ENCODE results near the gene PTGR3.

GRCh38 chr18:75238100-75238499 is 29.2 kb upstream of the PTGR3 start:
- TF ChIP-seq CTCF (IDR thresholded peaks at IDR 0.05 in 8 of 11, conservative IDR thresholded peaks at IDR 0.05 in 3 of 11) (no peak), POLR2A (IDR thresholded peaks at IDR 0.05) (no peak), POLR2AphosphoS5 (IDR thresholded peaks at IDR 0.05) (no peak)
